Ramos (cell line): ENCODE results near the gene ANKRD28.
"Not testable (repeated sequence)": the region's sequence is repeated elsewhere in the genome, so short reads cannot be mapped to it uniquely, and the experiment has no call there.

ENCODE experiments used
- in situ Hi-C: fragments of 300-500 bp; cut with MboI; formaldehyde crosslinking; loops from one replicate; pipeline ENCODE4 v1.14.3; 2022; ENCODE audit warnings: low sequenced_read_pairs; ENCODE audit not compliant: unreplicated experiment

The ANKRD28 gene

DNA sequence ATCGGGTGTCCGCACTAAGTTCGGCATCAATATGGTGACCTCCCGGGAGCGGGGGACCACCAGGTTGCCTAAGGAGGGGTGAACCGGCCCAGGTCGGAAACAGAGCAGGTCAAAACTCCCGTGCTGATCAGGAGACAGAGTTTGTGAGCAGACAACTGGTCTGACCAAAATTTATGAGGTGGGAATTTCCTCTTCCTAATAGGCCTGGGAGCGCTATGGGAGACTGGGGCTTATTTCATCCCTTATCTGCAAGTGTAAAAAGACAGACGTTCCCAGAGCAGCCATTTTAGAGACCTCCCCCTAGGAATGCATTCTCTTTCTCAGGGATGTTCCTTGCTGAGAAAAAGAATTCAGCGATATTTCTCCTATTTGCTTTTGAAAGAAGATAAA is 59.2 kb downstream of the ANKRD28 start:
- in situ Hi-C loops, result not testable (repeated sequence)

DNA sequence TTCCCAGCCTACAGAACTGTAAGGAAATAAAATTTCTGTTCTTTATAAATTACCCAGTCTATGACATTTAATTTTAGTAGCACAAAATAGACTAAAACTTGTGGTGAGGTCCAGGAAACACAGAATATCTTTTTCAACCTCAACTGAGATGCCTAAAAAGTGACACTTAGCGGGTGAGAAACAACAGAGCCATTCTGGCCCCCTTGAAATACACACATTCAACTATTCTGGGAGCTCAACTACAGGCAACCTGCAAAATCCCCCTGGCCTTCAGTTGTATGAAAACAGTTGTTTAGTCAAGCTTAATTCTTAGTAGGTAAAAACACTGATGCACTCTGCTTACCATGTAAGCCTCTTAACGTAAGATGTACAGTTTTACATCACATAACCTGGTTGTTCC is 66.8 kb downstream of the ANKRD28 start:
- in situ Hi-C loops, result no loop called here

DNA sequence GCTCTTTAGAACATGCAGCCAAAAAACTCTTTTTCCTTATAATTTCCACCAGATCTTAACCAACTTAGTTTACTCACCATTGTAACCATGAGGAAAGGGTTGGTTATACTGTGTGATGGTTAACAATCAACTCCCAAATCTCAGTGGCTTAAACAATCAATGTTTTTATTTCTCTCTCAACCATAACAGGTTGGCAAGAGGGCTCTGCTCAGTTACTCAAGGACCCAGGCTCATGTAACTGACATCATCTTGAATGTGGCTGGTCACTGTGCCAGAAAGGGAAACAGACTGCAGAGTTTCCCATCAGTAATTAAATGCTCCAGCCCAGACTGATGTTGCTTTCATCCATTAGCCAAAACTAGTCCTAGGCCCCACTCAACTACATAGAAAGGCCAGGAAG is 69.0 kb downstream of the ANKRD28 start:
- in situ Hi-C loops, result no loop called here

DNA sequence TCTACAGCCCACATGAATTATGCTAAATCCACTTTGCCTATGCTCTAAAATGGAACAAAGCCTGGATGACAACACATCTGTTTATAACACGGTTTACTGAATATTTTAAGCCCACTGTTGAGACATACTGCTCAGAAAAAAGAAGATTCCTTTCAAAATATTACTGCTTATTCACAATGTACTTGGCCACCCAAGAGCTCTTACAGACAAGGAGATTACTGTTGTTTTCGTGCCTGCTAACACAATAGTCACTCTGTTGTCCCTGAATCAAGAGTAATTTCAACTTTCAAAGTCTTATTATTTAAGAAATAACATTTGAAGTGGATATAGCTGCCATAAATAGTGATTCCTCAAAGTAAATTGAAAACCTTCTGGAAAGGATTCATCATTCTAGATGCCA is 70.9 kb downstream of the ANKRD28 start:
- in situ Hi-C loops, result no loop called here

DNA sequence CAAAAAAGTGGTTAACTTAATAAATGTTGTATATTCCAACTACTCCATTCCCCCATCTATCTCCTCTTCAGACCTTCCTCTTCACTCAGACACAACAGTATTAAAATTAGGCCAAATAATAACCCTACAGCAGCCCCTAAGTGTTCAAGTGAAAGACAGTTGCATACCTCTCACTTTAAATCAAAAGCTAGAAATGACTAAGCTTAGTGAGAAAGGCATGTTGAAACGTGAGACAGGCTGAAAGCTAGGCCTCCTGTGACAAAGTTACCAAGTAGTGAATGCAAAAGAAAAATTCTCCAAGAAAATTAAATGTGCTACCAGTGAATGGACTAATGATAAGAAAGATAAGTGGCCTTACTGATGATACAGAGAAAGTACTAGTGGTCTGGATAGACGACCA is 71.7 kb downstream of the ANKRD28 start:
- in situ Hi-C loops, result no loop called here

DNA sequence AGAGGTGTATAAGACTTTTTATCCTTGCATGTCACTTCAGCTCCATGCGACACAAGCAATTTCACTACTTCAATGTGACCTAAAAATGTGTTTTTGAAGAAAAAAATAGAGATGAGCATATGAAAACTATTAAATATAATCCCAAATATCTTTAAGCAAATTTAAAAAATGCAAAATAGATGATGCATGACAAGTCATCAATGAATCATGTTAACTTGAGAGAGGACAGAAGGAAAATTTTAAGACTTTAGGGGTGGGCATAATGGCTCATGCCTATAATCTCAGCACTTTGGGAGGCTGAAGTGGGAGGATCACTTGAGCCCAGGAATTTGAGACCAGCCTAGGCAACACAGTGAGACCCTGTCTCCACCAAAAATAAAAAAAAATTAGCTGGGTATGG is 73.3 kb downstream of the ANKRD28 start:
- in situ Hi-C loops, result no loop called here

DNA sequence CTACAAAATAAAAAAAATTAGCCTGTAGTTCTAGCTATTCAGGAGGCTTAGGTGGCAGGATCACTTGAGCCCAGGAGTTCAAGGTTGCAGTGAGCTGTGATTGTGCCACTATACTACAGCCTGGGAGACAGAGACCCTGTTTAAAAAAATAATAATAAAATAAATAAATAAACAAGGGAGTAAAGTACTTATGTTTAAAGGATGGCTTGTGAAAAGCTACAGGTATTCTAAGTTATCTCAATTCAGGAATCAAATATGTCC is 74.2 kb downstream of the ANKRD28 start:
- in situ Hi-C loops, result no loop called here

DNA sequence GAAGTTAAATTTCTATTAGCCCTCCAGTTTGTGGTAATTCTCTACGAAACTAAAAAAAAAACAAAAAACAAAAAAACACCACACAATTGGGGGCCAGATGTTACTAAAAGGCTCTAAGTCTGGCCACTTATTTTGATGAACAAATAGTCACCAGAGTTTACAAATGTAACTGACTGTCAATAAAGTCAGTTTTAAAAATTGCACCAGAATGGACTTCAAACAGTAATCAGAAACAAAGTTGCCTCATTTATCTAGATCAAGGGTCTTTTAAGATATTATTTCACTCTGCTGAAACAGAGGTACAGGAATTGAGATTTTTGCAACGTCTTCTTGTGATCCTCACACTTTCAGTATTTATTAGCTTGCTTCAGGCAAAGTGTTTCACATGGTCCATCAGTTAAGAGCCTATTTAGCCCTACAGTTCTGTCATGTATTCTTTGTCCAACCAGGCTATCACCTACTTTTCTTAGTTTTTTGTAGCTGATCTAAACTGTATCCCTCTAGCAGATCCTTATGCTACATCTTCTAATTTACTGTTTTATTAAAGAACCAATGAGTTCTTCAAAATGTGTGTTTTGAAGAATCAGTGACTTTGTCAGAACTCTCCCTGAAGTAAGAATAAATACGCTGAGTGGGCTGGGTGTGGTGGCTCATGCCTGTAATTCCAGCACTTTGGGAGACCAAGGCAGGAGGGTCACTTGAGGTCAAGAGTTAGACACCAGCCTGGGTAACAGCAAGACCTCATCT is 74.7 kb downstream of the ANKRD28 start:
- in situ Hi-C loops, result no loop called here

DNA sequence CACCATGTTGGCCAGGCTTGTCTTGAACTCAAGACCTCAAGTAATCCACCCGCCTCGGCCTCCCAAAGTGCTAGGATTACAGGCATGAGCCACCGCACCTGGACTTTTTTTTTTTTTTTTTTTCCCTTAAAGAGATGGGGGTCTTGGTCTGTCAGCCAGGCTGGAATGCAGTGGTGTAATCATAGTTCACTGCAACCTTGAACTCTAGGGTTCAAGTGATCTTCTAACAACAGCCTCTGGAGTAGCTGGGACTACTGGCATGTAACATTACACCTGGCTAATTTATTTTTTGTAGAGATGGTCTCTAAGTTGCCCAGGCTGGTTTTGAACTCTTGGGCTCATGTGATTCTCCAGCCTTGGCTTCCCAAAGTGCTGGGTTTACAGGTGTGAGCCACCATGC is 81.6 kb downstream of the ANKRD28 start:
- in situ Hi-C loops, result no loop called here

DNA sequence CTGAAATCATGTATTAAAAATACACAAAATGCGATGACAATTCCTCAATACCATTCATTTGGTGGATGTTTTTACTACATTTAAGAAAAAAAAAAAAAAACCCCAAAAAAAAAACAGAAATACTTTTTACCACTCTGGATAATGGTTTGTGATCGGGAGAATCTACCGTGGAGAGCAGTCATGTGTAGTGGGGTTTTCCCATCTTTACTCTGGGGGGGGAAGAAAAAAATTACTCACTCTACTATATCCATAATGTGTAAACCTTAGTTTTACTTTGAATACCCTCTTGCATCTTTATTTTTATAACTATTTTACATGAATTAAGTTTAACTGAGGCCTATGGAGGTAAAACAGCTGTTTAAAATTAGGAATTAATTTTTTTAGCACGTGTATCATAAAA is 83.3 kb downstream of the ANKRD28 start:
- in situ Hi-C loops, result no loop called here

DNA sequence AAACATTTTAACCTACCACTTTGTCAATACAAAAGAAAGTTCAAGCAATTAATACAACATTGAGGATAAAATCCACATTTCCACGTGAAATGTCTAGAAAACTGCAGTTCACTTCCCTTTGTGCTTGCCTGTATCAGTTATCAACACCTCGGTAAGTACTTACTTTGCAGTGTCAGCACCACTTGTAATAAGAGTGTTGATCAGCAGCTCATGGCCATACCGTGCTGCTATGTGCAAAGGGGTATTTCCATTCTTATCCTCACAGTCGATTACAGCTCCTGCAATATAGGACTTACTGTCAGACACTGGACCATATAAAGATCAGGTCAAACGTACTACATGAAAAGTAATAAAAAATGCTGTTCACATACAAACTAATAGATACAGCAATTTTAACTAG is 84.4 kb downstream of the ANKRD28 start:
- in situ Hi-C loops, result no loop called here

DNA sequence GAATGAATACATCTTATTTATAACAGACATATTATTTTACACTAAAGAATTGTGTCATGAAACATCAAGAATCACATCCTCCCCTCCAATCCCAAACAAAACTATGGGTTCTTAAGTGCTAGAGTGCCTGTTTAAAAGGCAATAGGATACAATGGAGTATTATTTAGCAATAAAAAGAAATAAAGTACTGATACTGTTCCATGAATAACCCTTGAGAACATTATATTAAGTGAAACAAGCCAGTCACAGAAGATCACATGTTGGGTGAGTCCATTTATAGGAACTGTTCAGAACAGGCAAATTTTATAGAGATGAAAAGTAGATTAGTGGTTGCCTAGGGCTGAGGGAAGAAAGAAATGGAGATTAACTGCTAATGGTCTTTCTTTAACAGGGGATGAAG is 86.5 kb downstream of the ANKRD28 start:
- in situ Hi-C loops, result no loop called here

DNA sequence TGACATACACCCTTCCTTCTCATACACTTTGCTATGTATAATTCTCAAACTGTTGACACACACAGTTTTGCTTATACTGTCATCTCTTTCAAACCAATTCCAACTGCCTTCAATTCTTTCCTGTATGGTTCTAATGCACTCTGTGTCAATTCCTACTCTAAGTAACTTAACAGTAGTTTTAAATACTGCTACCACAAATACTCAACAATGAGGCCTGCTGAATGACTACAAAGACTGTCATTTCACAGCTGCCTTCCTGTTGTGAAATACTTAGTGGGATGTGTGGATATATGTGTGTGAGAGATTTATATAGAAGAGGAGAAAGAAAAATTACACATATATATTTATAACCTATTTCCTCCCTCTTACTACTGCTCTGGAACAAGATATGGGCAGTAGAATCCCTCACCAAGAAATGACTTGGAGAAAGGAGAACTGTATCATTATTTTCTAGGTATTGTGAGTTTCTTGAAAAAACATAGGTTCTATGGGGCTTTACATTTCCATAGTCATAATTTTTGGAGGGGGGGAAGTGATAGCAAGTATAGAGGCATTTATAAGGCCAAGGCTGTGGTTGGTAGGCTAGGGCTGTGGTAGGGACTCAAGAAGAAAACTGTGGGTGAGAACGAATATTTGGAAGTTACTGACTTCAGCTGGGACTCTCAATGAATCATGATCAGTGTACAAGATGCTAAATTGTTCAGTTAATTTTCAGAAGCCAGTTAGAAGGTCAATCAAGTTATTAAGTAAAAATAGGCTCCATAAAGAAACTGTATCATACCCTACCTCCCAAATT is 88.7 kb downstream of the ANKRD28 start:
- in situ Hi-C loops, result no loop called here

DNA sequence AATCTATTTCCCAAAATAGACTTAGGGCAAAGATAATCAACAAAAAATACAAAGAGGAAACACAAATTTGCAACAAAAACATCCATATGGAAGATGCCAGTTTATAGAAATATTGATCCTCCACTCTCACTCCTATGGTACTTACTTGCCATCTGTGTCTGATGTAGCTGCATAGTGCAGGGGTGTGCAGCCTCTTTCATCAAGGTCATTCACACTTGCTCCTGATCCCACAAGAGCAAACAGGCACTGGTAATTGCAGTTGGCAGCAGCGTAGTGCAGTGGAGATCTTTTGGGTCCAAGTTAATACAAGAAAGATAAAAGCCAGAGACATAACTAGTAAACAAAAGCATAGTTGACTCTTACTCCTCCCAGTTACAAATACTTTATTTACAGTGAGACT is 90.0 kb downstream of the ANKRD28 start:
- in situ Hi-C loops, result no loop called here

DNA sequence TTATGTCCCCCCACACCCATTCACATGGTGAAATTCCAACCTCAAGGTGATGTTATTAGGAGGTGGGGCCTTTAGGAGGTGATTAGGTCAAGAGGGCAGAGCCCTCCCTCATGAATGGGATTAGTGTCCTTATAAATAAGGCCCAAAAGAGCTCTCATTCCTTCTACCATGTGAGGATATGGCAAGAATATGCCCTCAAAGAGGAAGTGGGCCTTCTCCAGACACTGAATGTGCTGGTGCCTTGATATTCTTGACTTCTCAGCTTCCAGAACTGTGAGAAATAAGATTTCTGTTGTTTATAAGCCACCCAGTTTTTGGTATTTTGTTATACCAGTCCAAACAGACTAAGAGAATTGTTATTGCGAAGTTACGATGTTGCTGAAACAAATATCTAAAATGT is 94.4 kb downstream of the ANKRD28 start:
- in situ Hi-C loops, result no loop called here

DNA sequence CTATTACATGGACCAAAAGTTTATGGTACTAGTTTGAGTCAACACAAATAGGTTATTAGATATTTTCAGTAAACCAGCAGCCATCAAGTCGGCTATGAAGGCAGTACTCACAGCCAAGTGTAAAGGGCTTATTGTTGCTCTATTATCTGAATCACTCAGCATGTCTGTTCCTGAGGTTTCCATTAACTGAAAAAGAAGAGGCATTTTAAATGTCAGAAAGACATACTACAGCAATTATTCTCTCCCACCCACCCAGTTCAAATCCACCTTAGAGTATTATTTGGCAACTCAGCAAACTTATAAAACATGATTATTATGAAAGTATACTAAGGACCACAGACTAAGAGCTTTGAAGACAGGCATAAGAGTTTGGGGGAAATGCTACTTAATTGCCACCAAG is 103.2 kb downstream of the ANKRD28 start:
- in situ Hi-C loops, result no loop called here

DNA sequence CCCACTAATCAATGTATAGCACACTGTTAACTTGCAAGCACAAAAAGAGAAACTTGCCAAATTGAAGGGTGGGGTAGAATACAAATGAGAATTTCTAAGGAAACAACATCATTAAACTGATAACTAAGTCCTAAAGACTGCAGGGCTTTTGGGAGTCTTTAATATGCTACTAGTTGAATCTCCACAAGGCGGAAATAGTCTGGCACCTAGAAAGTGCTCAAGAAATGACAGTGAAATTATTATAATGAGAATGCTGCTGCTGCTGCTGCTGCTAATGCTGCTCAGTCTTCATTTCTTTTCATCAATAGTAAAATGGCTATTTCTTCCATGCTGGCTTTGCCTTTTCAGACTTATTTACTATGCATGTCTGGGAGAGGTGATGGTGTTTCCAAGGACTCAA is 104.4 kb downstream of the ANKRD28 start:
- in situ Hi-C loops, result no loop called here

DNA sequence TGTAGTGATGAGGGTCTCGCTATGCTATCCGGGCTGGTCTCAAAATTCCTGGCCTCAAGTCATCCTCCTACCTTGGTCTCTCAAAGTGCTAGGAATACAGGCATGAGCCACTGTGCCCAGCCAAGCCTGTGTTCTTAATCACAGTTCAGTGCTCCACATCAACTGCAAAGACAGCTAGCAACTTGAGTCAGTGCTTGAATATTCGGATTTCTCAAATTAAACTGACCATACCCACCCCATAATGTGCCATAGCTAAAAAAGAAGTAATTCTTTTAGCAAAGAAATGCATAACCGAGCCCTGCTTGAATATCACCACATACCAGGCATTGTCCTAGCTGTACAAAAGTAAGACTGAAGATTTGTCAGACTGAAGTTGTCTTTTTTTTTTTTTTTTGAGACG is 107.0 kb downstream of the ANKRD28 start:
- in situ Hi-C loops, result no loop called here

DNA sequence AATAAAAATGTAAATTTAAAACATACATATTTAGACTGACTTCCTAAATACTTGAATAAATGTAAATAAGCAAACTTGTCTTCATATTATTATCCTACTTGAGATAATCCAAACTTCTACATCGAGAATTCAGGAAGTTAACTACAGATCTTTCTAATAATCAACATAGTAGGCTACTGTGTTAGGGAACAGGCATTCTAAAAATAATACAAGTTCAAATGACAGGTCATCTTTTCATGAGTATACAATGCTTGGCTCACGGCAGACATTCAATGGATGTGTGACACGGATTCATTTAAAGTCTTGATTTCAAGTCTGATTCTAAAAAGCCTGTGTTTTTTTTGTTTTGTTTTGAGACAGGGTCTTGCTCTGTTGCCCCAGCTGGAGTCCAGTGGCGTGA is 107.5 kb downstream of the ANKRD28 start:
- in situ Hi-C loops, result no loop called here

DNA sequence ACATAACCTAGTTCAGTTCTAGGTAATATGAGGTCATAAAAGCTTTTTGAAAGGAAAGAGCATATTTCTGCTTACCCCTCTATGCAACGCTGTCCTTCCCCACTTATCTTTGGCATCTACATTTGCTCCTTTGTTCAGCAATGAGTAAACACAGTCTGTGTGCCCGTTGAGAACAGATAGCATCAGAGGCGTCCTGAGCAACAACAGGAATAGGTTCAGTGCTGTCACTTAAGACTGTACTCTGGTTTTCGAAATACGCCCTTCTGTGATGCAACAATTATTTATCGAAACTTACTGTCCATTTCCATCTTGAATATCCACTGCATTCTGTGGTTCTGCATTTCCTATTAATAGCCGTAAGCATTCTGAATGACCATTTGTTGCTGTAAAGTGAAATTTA is 111.9 kb downstream of the ANKRD28 start:
- in situ Hi-C loops, result no loop called here

DNA sequence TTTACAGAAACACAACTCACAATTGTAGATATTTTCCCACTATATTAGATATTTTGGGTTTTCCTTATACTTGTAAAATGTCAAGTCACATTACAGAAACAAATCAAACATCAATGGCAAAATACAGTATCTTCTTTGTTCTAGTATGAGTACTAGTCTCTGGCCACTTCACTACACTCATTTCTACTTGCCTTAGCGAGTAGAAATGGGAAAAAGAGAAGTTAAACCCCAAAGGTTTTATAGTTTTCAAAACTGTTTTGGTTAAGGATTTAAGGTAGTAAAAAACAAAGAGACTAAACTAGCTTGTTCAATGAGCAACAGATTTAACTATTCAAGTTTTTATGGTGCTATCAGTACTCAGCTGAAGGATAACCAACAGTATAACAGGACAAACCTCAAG is 114.5 kb downstream of the ANKRD28 start:
- in situ Hi-C loops, result no loop called here

DNA sequence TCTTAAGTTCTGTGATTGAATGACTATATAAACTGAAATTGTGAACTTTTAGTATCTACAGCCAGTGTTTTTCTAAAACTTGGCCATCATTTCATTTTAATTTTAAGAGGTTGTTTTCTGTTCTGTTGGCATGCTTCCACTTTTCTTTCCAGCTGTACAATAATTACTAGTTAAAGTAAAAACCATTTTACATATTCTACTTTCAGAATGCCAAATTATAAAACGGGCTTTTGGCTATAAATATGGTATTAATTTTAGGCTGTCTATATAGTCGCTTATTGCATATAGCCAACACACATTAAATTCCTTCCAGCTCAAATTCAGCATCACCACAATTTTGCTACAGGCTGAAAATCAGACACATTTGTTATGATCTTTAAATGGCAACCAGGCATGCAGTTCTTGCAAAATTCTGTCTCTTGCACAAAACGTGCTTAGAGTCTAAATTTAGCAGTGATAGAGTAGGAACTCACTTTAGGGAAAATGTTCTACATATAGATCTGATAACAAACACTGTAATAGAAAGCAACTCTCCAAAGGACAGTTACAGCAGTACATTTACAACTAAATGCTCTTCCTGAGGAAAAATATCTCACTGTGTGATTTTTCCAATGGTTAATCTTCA is 115.1 kb downstream of the ANKRD28 start:
- in situ Hi-C loops, result no loop called here
